Measurements from ENCODE around the gene SLC39A13.

SLC39A13 gene

GRCh38 chr11:47387944-47388696 lies 20.3 kb upstream of the SLC39A13 start:
- Histone ChIP-seq H3K9ac (ENCODE audit: low read length) (no peak overlapping the region), H3K36me3 (ENCODE audit: insufficient read depth, low read length) (no peaks in the 10 kb centered on the region), H3K27ac (ENCODE audit: low read depth, low read length) (no peak overlapping the region), H3K4me1 (ENCODE audit: insufficient read depth, low read length) (no peaks in the 10 kb centered on the region), H3K4me3 (ENCODE audit: low read depth in 1 of 2, low read length in 2 of 2) (no peak overlapping the region), H3K27me3 (ENCODE audit: control insufficient read depth in 1 of 2, insufficient read depth in 2 of 2, low read length in 2 of 2) (no peaks in the 10 kb centered on the region), H3K9me3 (ENCODE audit: low read length) (no peaks in the 10 kb centered on the region)

- no peaks in the 10 kb centered on the region for H3K9me3 ChIP-seq (ENCODE audit: low read length)
- no peaks in the 10 kb centered on the region for H3K36me3 ChIP-seq (ENCODE audit: insufficient read depth, low read length)
- H3K4me1 ChIP-seq (ENCODE audit: insufficient read depth, low read length), result no peaks in the 10 kb centered on the region
- no peak overlapping the region for H3K27ac ChIP-seq (ENCODE audit: low read depth, low read length)
- no peaks in the 10 kb centered on the region for H3K27me3 ChIP-seq (ENCODE audit: control insufficient read depth in 1 of 2, insufficient read depth in 2 of 2, low read length in 2 of 2)
- H3K9ac ChIP-seq (ENCODE audit: low read length), result no peak overlapping the region
- H3K4me3 ChIP-seq (ENCODE audit: low read depth in 1 of 2, low read length in 2 of 2), result no peak overlapping the region
Measured at GRCh38 chr11:47388697-47389576, 19.5 kb upstream of the SLC39A13 start.

- H3K27ac ChIP-seq (ENCODE audit: low read depth, low read length), result no peak overlapping the region
- H3K4me3 ChIP-seq (ENCODE audit: low read depth in 1 of 2, low read length in 2 of 2), result no peak overlapping the region
- H3K9ac ChIP-seq (ENCODE audit: low read length), result no peak overlapping the region
- H3K9me3 ChIP-seq (ENCODE audit: low read length), result no peaks in the 10 kb centered on the region
- no peaks in the 10 kb centered on the region for H3K4me1 ChIP-seq (ENCODE audit: insufficient read depth, low read length)
- no peaks in the 10 kb centered on the region for H3K36me3 ChIP-seq (ENCODE audit: insufficient read depth, low read length)
- no peaks in the 10 kb centered on the region for H3K27me3 ChIP-seq (ENCODE audit: control insufficient read depth in 1 of 2, insufficient read depth in 2 of 2, low read length in 2 of 2)
Measured at GRCh38 chr11:47389577-47390421, 18.6 kb upstream of the SLC39A13 start.

GRCh38 chr11:47390422-47390760 lies 18.0 kb upstream of the SLC39A13 start:
- Histone ChIP-seq H3K36me3 (ENCODE audit: insufficient read depth, low read length) (no peaks in the 10 kb centered on the region), H3K9me3 (ENCODE audit: low read length) (no peaks in the 10 kb centered on the region), H3K4me3 (ENCODE audit: low read depth in 1 of 2, low read length in 2 of 2) (no peak overlapping the region), H3K27me3 (ENCODE audit: control insufficient read depth in 1 of 2, insufficient read depth in 2 of 2, low read length in 2 of 2) (no peaks in the 10 kb centered on the region), H3K27ac (ENCODE audit: low read depth, low read length) (no peak overlapping the region), H3K9ac (ENCODE audit: low read length) (no peak overlapping the region), H3K4me1 (ENCODE audit: insufficient read depth, low read length) (no peaks in the 10 kb centered on the region)

GRCh38 chr11:47391077-47391583 lies 17.3 kb upstream of the SLC39A13 start:
- no peaks in the 10 kb centered on the region for H3K4me1 ChIP-seq (ENCODE audit: insufficient read depth, low read length)
- no peak overlapping the region for H3K9ac ChIP-seq (ENCODE audit: low read length)
- H3K36me3 ChIP-seq (ENCODE audit: insufficient read depth, low read length), result no peaks in the 10 kb centered on the region
- no peaks in the 10 kb centered on the region for H3K27me3 ChIP-seq (ENCODE audit: control insufficient read depth in 1 of 2, insufficient read depth in 2 of 2, low read length in 2 of 2)
- H3K27ac ChIP-seq (ENCODE audit: low read depth, low read length), result no peak overlapping the region
- H3K4me3 ChIP-seq (ENCODE audit: low read depth in 1 of 2, low read length in 2 of 2), result no peak overlapping the region
- no peaks in the 10 kb centered on the region for H3K9me3 ChIP-seq (ENCODE audit: low read length)

- H3K4me1 ChIP-seq (ENCODE audit: insufficient read depth, low read length), result no peaks in the 10 kb centered on the region
- no peak overlapping the region for H3K9ac ChIP-seq (ENCODE audit: low read length)
- no peak overlapping the region for H3K27ac ChIP-seq (ENCODE audit: low read depth, low read length)
- H3K36me3 ChIP-seq (ENCODE audit: insufficient read depth, low read length), result no peaks in the 10 kb centered on the region
- H3K4me3 ChIP-seq (ENCODE audit: low read depth in 1 of 2, low read length in 2 of 2), result no peak overlapping the region
- H3K27me3 ChIP-seq (ENCODE audit: control insufficient read depth in 1 of 2, insufficient read depth in 2 of 2, low read length in 2 of 2), result no peaks in the 10 kb centered on the region
- no peaks in the 10 kb centered on the region for H3K9me3 ChIP-seq (ENCODE audit: low read length)
Measured at GRCh38 chr11:47391711-47392432, 16.5 kb upstream of the SLC39A13 start.

GRCh38 chr11:47392546-47393162 lies 15.7 kb upstream of the SLC39A13 start:
- H3K27me3 ChIP-seq (ENCODE audit: control insufficient read depth in 1 of 2, insufficient read depth in 2 of 2, low read length in 2 of 2), result no peaks in the 10 kb centered on the region
- H3K9me3 ChIP-seq (ENCODE audit: low read length), result no peaks in the 10 kb centered on the region
- H3K4me3 ChIP-seq (ENCODE audit: low read depth in 1 of 2, low read length in 2 of 2), result no peak overlapping the region
- H3K36me3 ChIP-seq (ENCODE audit: insufficient read depth, low read length), result no peaks in the 10 kb centered on the region
- no peak overlapping the region for H3K27ac ChIP-seq (ENCODE audit: low read depth, low read length)
- H3K9ac ChIP-seq (ENCODE audit: low read length), result no peak overlapping the region
- H3K4me1 ChIP-seq (ENCODE audit: insufficient read depth, low read length), result no peaks in the 10 kb centered on the region

GRCh38 chr11:47393163-47394049 lies 15.0 kb upstream of the SLC39A13 start:
- Histone ChIP-seq H3K36me3 (ENCODE audit: insufficient read depth, low read length) (no peaks in the 10 kb centered on the region), H3K4me3 (ENCODE audit: low read depth in 1 of 2, low read length in 2 of 2) (no peak overlapping the region), H3K9me3 (ENCODE audit: low read length) (no peaks in the 10 kb centered on the region), H3K4me1 (ENCODE audit: insufficient read depth, low read length) (peaks cover 4% of the 10 kb centered on the region), H3K9ac (ENCODE audit: low read length) (no peak overlapping the region), H3K27me3 (ENCODE audit: control insufficient read depth in 1 of 2, insufficient read depth in 2 of 2, low read length in 2 of 2) (no peaks in the 10 kb centered on the region), H3K27ac (ENCODE audit: low read depth, low read length) (no peak overlapping the region)

- Histone ChIP-seq H3K4me1 (ENCODE audit: insufficient read depth, low read length) (peaks cover 4% of the 10 kb centered on the region), H3K27me3 (ENCODE audit: control insufficient read depth in 1 of 2, insufficient read depth in 2 of 2, low read length in 2 of 2) (no peaks in the 10 kb centered on the region), H3K4me3 (ENCODE audit: low read depth in 1 of 2, low read length in 2 of 2) (no peak overlapping the region), H3K36me3 (ENCODE audit: insufficient read depth, low read length) (no peaks in the 10 kb centered on the region), H3K9ac (ENCODE audit: low read length) (no peak overlapping the region), H3K9me3 (ENCODE audit: low read length) (no peaks in the 10 kb centered on the region), H3K27ac (ENCODE audit: low read depth, low read length) (no peak overlapping the region)
Measured at GRCh38 chr11:47394050-47394321, 14.4 kb upstream of the SLC39A13 start.

Data from muscle layer of colon (tissue), 2 donors.